GM12873 (cell line): Measurements from ENCODE around the gene PRKCZ.

Source experiments
- CTCF ChIP-seq: IDR thresholded peaks from 2 replicates; pipeline ENCODE4 v1.5.1; 2012; ENCODE audit warnings: low read depth, mild to moderate bottlenecking, moderate library complexity, low read length, control low read depth; ENCODE audit not compliant: insufficient read depth; ENCODE audit errors: missing control alignments

Gene PRKCZ

DNA sequence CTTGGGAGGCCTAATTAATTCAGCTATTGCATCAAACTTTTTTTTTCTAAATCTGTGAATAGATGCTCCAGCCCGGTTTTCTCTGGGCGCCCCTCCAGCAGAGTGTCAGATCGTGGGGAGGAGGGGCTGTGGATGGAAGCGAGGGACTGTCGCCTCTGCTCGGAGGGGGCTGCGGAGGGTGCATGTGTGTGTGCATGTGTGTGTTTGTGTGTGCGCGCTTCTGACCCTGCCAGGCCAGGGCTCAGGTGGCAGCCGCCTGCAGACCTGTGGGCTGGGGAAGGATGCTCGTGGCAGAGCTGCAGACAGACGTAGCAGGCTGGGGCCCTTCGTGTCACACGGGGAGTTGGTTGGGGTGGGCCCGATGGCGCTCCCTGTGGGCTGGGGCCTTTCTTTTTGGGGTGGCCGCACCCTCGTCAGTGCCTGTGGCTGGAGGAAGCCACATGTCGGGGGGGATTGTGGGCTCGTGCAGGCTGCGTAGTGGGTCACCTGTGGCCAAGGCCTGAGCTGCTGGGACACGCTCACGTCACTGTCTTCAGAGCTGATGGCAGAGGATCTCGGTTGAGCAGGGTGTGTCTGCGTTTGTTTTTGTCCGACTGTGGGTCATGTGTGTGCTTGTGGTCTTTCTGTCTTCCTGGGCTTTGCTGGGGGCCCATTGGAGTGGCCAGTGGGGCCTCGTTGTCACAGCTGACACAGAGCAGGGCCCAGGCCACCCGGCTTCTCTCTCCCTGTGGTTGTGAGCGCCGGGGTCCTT, 180.7 kb downstream of the PRKCZ start:
- no peak for TF ChIP-seq CTCF

DNA sequence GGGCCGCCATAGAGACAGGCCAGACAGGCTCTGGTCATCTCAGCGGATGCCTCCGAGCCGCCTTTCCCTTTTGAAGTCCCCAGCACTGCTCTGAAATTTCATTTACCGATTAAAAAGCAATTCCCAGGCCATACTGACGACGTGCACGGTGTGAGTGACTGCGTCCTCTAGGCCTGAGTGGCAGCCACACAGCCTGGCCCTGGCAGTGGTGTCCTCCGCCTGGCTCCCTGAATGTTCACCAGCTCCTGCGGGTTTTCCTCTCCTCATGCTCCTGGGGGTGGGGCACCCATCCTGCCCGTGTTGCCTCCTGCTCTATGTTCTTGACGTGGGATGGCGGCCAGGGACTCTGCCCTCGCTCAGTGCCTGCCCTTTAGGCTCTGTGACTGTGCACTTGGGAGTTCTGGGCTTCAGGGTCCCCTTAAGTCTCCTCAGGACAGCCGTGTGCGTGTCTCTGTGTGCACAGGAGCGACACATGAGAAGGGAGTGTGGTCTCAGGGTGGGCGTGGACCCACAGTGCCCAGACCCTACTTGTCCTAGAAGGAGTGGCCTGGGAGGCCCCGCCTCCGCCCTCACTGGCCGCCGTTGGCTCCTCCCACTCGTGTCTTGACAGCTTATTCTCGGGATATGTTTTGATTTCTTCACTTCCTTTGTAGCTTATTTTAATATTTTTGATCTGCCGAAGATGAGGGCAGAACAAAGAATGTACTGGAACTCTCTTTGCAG, 181.5 kb downstream of the PRKCZ start:
- TF ChIP-seq CTCF = no peak

GRCh38 chr1:2232255-2232915, 182.2 kb downstream of the PRKCZ start:
- no peak for TF ChIP-seq CTCF

DNA sequence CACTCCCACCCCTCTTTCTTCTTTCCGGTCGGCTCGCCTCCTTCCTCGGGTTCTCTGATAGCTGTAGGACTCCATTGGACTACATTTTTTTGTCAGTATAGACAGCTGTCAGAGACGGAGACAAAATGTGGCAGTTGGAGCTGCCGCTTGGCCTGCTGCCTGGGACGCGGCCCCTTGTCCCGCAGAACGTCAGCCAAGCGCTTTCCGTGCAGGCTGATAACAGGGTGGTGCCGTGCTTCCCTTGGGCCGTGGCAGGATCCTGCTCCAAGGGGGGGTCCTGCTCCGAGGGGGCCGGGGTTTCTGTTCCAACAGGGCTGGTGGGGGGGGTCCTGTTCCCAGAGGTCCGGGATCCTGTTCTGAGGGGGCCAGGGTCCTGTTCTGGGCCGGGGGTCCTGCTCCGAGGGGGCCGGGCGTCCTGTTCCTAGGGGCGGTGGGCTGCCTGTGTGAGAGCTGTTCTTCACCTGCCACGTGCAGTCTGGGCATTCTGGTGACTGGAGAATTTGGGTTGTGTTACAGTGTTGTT, 182.8 kb downstream of the PRKCZ start:
- TF ChIP-seq CTCF = no peak

DNA sequence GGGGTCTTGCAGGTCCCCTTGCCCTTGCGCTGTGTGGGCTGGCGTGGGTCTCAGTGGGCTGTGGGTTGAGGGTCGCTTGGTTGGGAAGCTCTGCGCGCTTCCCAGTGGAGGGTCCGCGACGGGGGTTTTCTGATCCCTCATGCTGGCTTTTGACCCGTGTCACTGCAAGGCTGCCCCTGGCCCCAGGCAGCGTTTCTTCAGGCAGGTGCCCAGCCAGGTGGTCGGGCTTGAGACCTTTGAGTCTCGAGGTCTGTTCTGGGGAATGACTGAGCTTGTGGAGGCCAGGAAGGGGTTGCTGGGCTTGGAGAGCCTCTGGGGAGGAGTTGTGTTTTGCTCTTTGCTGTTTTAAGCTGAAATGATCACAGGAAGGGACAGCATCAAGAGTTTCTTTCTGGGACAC, 183.3 kb downstream of the PRKCZ start:
- TF ChIP-seq CTCF = no peak

- no peak for TF ChIP-seq CTCF
Measured at GRCh38 chr1:2233997-2234761, 184.0 kb downstream of the PRKCZ start.
